Measurements from ENCODE around the gene PRRC2A. TPM values are rescaled to one million over a fixed set of nuclear protein-coding genes. Genes with fewer than 3 reads are reported as not detected.

The PRRC2A gene
- total RNA-seq, 2 experiments from 2014 or later: 206 to 215 TPM

GRCh38 chr6:31632279-31632946 is 11.9 kb downstream of the PRRC2A start:
- intact Hi-C loops (cut with DNase I, micrococcal nuclease): no loop called here
- Histone ChIP-seq H3K4me1 (ENCODE audit: insufficient read depth, low read length) (peaks cover 2% of the 10 kb centered on the region), H3K36me3 (ENCODE audit: insufficient read depth, low read length) (peaks cover 100% of the 10 kb centered on the region), H3K4me3 (ENCODE audit: low read length) (no peak overlapping the region), H3K27ac (ENCODE audit: low read depth in 1 of 2, low read length in 2 of 2) (no peak overlapping the region), H3K9me3 (ENCODE audit: control insufficient read depth in 1 of 2, insufficient read depth in 1 of 2, low read length in 2 of 2) (no peaks in the 10 kb centered on the region), H3K27me3 (ENCODE audit: control insufficient read depth in 1 of 2, insufficient read depth in 2 of 2, low read length in 2 of 2) (no peaks in the 10 kb centered on the region)
- H3K4me3 Mint-ChIP-seq: no peak overlapping the region
- H3K9me3 Mint-ChIP-seq: no peaks in the 10 kb centered on the region
- DNase-seq: no peak
- no peaks in the 10 kb centered on the region for H3K4me1 Mint-ChIP-seq (ENCODE audit: low read depth)
- no peak for ATAC-seq (ENCODE audit: poor library complexity)
- POLR2A ChIA-PET: no interaction called here
- CTCF ChIA-PET: no interaction called here
- H3K27ac Mint-ChIP-seq: no peak overlapping the region
- TF ChIP-seq CTCF (IDR thresholded peaks at IDR 0.05): no peak
- no peaks in the 10 kb centered on the region for H3K27me3 Mint-ChIP-seq
- H3K36me3 Mint-ChIP-seq (ENCODE audit: low read depth): peaks cover 99% of the 10 kb centered on the region

- POLR2A ChIA-PET: no interaction called here
- intact Hi-C loops (cut with DNase I, micrococcal nuclease): no loop called here
- ATAC-seq (ENCODE audit: poor library complexity): no peak
Measured at GRCh38 chr6:31633447-31633846, 12.9 kb downstream of the PRRC2A start.

GRCh38 chr6:31634131-31634530 is 13.6 kb downstream of the PRRC2A start:
- Mint-ChIP-seq H3K27me3 (no peaks in the 10 kb centered on the region), H3K27ac (no peak overlapping the region), H3K4me1 (ENCODE audit: low read depth) (no peaks in the 10 kb centered on the region), H3K4me3 (no peak overlapping the region), H3K9me3 (no peaks in the 10 kb centered on the region), H3K36me3 (ENCODE audit: low read depth) (peaks cover 96% of the 10 kb centered on the region)
- no peaks in the 10 kb centered on the region for H3K9me3 ChIP-seq (ENCODE audit: control insufficient read depth in 1 of 2, insufficient read depth in 1 of 2, low read length in 2 of 2)
- H3K27me3 ChIP-seq (ENCODE audit: control insufficient read depth in 1 of 2, insufficient read depth in 2 of 2, low read length in 2 of 2): no peaks in the 10 kb centered on the region
- H3K4me1 ChIP-seq (ENCODE audit: insufficient read depth, low read length): peaks cover 2% of the 10 kb centered on the region
- peaks cover 97% of the 10 kb centered on the region for H3K36me3 ChIP-seq (ENCODE audit: insufficient read depth, low read length)
- no peak overlapping the region for H3K4me3 ChIP-seq (ENCODE audit: low read length)
- DNase-seq: no peak
- CTCF ChIA-PET: no interaction called here
- TF ChIP-seq CTCF (IDR thresholded peaks at IDR 0.05): no peak
- intact Hi-C loops (cut with DNase I, micrococcal nuclease): no loop called here
- POLR2A ChIA-PET: no interaction called here
- ATAC-seq (ENCODE audit: poor library complexity): no peak
- no peak overlapping the region for H3K27ac ChIP-seq (ENCODE audit: low read depth in 1 of 2, low read length in 2 of 2)

More at GRCh38 chr6:31633447-31633846, 12.9 kb downstream of the PRRC2A start:
- no peak for DNase-seq
- Histone ChIP-seq H3K27ac (ENCODE audit: low read depth in 1 of 2, low read length in 2 of 2) (no peak overlapping the region), H3K9me3 (ENCODE audit: control insufficient read depth in 1 of 2, insufficient read depth in 1 of 2, low read length in 2 of 2) (no peaks in the 10 kb centered on the region), H3K4me1 (ENCODE audit: insufficient read depth, low read length) (peaks cover 2% of the 10 kb centered on the region), H3K36me3 (ENCODE audit: insufficient read depth, low read length) (peaks cover 98% of the 10 kb centered on the region), H3K27me3 (ENCODE audit: control insufficient read depth in 1 of 2, insufficient read depth in 2 of 2, low read length in 2 of 2) (no peaks in the 10 kb centered on the region), H3K4me3 (ENCODE audit: low read length) (no peak overlapping the region)
- no peak overlapping the region for H3K27ac Mint-ChIP-seq
- H3K4me1 Mint-ChIP-seq (ENCODE audit: low read depth): no peaks in the 10 kb centered on the region
- H3K4me3 Mint-ChIP-seq: no peak overlapping the region
- H3K27me3 Mint-ChIP-seq: no peaks in the 10 kb centered on the region
- no peaks in the 10 kb centered on the region for H3K9me3 Mint-ChIP-seq
- H3K36me3 Mint-ChIP-seq (ENCODE audit: low read depth): peaks cover 96% of the 10 kb centered on the region
- TF ChIP-seq CTCF (IDR thresholded peaks at IDR 0.05): no peak
- CTCF ChIA-PET: no interaction called here

Measured in CD4-positive, alpha-beta T cell (primary cell).